Skeletal muscle tissue (tissue), 4 donors: ENCODE measurements around the gene SH2D1B. TPM values are rescaled to one million over a fixed set of nuclear protein-coding genes. Genes with fewer than 3 reads are reported as not detected.

Experiments
- H3K27ac ChIP-seq: one replicate; pipeline ENCODE4 v1.7.0; 2013; ENCODE audit warnings: mild to moderate bottlenecking, low read depth, low read length, inconsistent platforms
- H3K27me3 ChIP-seq, 3 donors: one replicate each; pipeline ENCODE4 v1.7.0; 2013; ENCODE audit warnings: low read length in 3 of 3; ENCODE audit not compliant: control insufficient read depth in 3 of 3, insufficient read depth in 3 of 3
- H3K36me3 ChIP-seq, 3 donors: one replicate each; pipeline ENCODE4 v1.7.0; 2013; ENCODE audit warnings: low read length in 3 of 3; ENCODE audit not compliant: control insufficient read depth in 3 of 3, insufficient read depth in 3 of 3
- H3K4me1 ChIP-seq, 3 donors: one replicate each; pipeline ENCODE4 v1.7.0; 2013; ENCODE audit warnings: low read length in 3 of 3, mild to moderate bottlenecking in 3 of 3; ENCODE audit not compliant: control insufficient read depth in 3 of 3, insufficient read depth in 3 of 3
- H3K4me3 ChIP-seq, 3 donors: one replicate each; pipeline ENCODE4 v1.7.0; 2013; ENCODE audit warnings: low read length in 3 of 3
- H3K9ac ChIP-seq, 3 donors: one replicate each; pipeline ENCODE4 v1.7.0; 2013; ENCODE audit warnings: low read length in 3 of 3, mild to moderate bottlenecking in 3 of 3, moderate library complexity in 2 of 3, low read depth in 1 of 3
- H3K9me3 ChIP-seq, 3 donors: one replicate each; pipeline ENCODE4 v1.7.0; 2013; ENCODE audit warnings: low read length in 3 of 3; ENCODE audit not compliant: control insufficient read depth in 3 of 3
- total RNA-seq: library from RNA; depleted of rRNA; stranded (reverse); fragments of >200 nt; gene quantifications from one replicate; pipeline ENCODE4 v1.2.3, GENCODE V29; 2014
- donor health status: Osteomylitis.

Gene SH2D1B
- total RNA-seq, 1 donor from 2014 or later, result 0.52 TPM

- H3K27ac ChIP-seq, result no peak overlapping the region
- H3K36me3 ChIP-seq, result no peaks in the 10 kb centered on the region
- no peak overlapping the region for H3K4me3 ChIP-seq
- H3K9ac ChIP-seq, result no peak overlapping the region
- H3K27me3 ChIP-seq, result peaks cover 0 to 4% (median under 1%) of the 10 kb centered on the region in 3 donors
- no peaks in the 10 kb centered on the region for H3K4me1 ChIP-seq
- H3K9me3 ChIP-seq, result no peaks in the 10 kb centered on the region
Measured at GRCh38 chr1:162404550-162405160, 7.3 kb downstream of the SH2D1B start.

- Histone ChIP-seq H3K4me3 (no peak overlapping the region), H3K9me3 (no peaks in the 10 kb centered on the region), H3K9ac (no peak overlapping the region), H3K36me3 (no peaks in the 10 kb centered on the region), H3K27ac (no peak overlapping the region), H3K27me3 (peaks cover 0 to 13% (median 3%) of the 10 kb centered on the region in 3 donors), H3K4me1 (no peaks in the 10 kb centered on the region)
Measured at GRCh38 chr1:162400790-162401355, 11.1 kb downstream of the SH2D1B start.

- H3K27ac ChIP-seq, result no peak overlapping the region
- H3K4me1 ChIP-seq, result no peaks in the 10 kb centered on the region
- H3K4me3 ChIP-seq, result no peak overlapping the region
- no peaks in the 10 kb centered on the region for H3K36me3 ChIP-seq
- H3K9me3 ChIP-seq, result no peaks in the 10 kb centered on the region
- H3K9ac ChIP-seq, result no peak overlapping the region
- peaks cover 0 to 13% (median 3%) of the 10 kb centered on the region in 3 donors for H3K27me3 ChIP-seq
Measured at GRCh38 chr1:162398999-162399580, 12.8 kb downstream of the SH2D1B start.

- H3K36me3 ChIP-seq, result no peaks in the 10 kb centered on the region
- H3K4me1 ChIP-seq, result no peaks in the 10 kb centered on the region
- peaks cover 0 to 13% (median 3%) of the 10 kb centered on the region in 3 donors for H3K27me3 ChIP-seq
- no peak overlapping the region for H3K9ac ChIP-seq
- H3K27ac ChIP-seq, result no peak overlapping the region
- H3K9me3 ChIP-seq, result no peaks in the 10 kb centered on the region
- H3K4me3 ChIP-seq, result no peak overlapping the region
Measured at GRCh38 chr1:162397943-162398560, 13.9 kb downstream of the SH2D1B start.

GRCh38 chr1:162397039-162397448, 14.9 kb downstream of the SH2D1B start:
- H3K9me3 ChIP-seq, result no peaks in the 10 kb centered on the region
- no peaks in the 10 kb centered on the region for H3K36me3 ChIP-seq
- H3K4me1 ChIP-seq, result no peaks in the 10 kb centered on the region
- peaks cover 0 to 13% (median 3%) of the 10 kb centered on the region in 3 donors for H3K27me3 ChIP-seq
- no peak overlapping the region for H3K9ac ChIP-seq
- H3K4me3 ChIP-seq, result no peak overlapping the region
- H3K27ac ChIP-seq, result no peak overlapping the region

GRCh38 chr1:162396201-162396906, 15.6 kb downstream of the SH2D1B start:
- no peak overlapping the region for H3K27ac ChIP-seq
- H3K36me3 ChIP-seq, result no peaks in the 10 kb centered on the region
- no peaks in the 10 kb centered on the region for H3K4me1 ChIP-seq
- H3K27me3 ChIP-seq, result peaks cover under 1 to 13% (median 3%) of the 10 kb centered on the region in 3 donors
- no peak overlapping the region for H3K4me3 ChIP-seq
- H3K9ac ChIP-seq, result no peak overlapping the region
- no peaks in the 10 kb centered on the region for H3K9me3 ChIP-seq

- Histone ChIP-seq H3K9me3 (no peaks in the 10 kb centered on the region), H3K27ac (no peak overlapping the region), H3K9ac (no peak overlapping the region), H3K36me3 (no peaks in the 10 kb centered on the region), H3K4me3 (no peak overlapping the region), H3K27me3 (peaks cover 12 to 31% (median 23%) of the 10 kb centered on the region in 3 donors), H3K4me1 (no peaks in the 10 kb centered on the region)
Measured at GRCh38 chr1:162391790-162392563, 20.0 kb downstream of the SH2D1B start.

GRCh38 chr1:162390396-162391185, 21.3 kb downstream of the SH2D1B start:
- H3K4me3 ChIP-seq, result no peak overlapping the region
- no peaks in the 10 kb centered on the region for H3K36me3 ChIP-seq
- H3K27me3 ChIP-seq, result peaks cover 12 to 30% (median 23%) of the 10 kb centered on the region in 3 donors

GRCh38 chr1:162389971-162390370, 22.0 kb downstream of the SH2D1B start:
- H3K36me3 ChIP-seq, result no peaks in the 10 kb centered on the region
- no peak overlapping the region for H3K4me3 ChIP-seq
- no peak overlapping the region for H3K9ac ChIP-seq
- H3K4me1 ChIP-seq, result no peaks in the 10 kb centered on the region
- peaks cover 12 to 30% (median 23%) of the 10 kb centered on the region in 3 donors for H3K27me3 ChIP-seq
- H3K9me3 ChIP-seq, result no peaks in the 10 kb centered on the region
- H3K27ac ChIP-seq, result no peak overlapping the region

More at GRCh38 chr1:162390396-162391185, 21.3 kb downstream of the SH2D1B start:
- Histone ChIP-seq H3K4me1 (no peaks in the 10 kb centered on the region), H3K27ac (no peak overlapping the region), H3K9ac (no peak overlapping the region), H3K9me3 (no peaks in the 10 kb centered on the region)
